DLD1 (cell line): Measurements from ENCODE around the gene FRG2.
"Not testable (repeated sequence)": the region's sequence is repeated elsewhere in the genome, so short reads cannot be mapped to it uniquely, and the experiment has no call there.

Experiments used
- in situ Hi-C: cut with HindIII; loops from 2 replicates; pipeline ENCODE4 v1.10.0; 2017; ENCODE audit warnings: low sequenced_read_pairs

Gene FRG2

GRCh38 chr4:190016369-190017289, 10.4 kb downstream of the FRG2 start:
- in situ Hi-C loops = no loop called here

GRCh38 chr4:190015538-190016368, 11.3 kb downstream of the FRG2 start:
- in situ Hi-C loops = no loop called here

- in situ Hi-C loops = no loop called here
Observed at GRCh38 chr4:190014771-190015537, 12.1 kb downstream of the FRG2 start.

GRCh38 chr4:189989941-189990340, 37.1 kb downstream of the FRG2 start:
- in situ Hi-C loops = not testable (repeated sequence)

DNA sequence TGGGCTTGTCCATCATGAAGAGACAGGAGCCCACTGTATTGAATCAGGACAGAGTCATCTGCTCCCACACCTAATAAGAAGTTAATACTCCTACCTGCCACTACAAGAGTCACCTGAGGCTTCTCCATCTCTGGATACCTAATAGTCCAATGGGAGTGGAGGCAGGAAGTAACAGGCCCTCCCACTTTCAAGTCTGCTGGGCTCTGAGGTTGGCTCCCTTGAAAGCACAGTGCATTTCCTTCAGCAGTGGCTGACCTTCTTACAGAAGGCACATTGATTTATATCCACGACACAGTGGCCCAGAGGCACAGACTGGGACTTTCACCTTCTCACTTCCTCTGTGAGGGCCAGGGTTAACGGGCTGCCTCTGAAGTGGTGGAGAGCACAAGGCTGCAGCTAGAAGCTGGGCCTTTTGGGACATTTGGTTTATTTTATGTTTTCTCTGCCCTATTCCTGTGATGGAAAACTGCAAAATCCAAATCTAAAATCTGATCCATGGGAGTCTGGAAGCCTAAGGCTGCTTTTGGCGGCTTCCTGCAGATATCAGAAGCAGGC, 38.1 kb downstream of the FRG2 start:
- in situ Hi-C loops = no loop called here

DNA sequence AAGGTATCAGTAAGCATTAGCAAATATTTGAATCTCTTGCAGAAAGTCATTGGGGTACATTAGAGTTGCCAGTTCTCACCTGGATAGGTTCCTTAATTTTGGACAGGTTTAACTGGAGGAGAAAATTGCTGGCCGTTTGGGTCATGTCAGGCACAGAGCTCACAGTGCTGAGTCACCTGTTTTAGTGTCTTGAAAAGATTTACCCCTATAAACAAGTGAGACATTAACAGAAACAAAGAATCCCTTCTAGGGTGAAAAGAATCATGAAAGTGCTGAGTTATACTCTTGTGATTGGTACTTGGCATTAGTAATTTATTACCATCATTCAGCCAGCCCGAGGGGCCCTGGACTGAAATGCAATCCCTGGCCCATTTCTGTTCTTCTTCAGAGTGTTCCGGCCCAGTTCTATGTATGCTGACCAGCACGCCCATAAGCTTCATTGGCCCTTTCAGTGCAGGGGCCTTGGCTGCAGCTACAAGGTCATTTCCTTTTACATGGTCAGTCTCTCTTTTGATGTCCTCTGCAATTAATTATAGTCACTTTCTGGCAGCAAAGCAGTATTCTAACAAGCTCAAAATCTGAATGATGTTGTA, 41.3 kb downstream of the FRG2 start:
- in situ Hi-C loops = not testable (repeated sequence)

GRCh38 chr4:189984661-189985060, 42.4 kb downstream of the FRG2 start:
- in situ Hi-C loops = not testable (repeated sequence)

DNA sequence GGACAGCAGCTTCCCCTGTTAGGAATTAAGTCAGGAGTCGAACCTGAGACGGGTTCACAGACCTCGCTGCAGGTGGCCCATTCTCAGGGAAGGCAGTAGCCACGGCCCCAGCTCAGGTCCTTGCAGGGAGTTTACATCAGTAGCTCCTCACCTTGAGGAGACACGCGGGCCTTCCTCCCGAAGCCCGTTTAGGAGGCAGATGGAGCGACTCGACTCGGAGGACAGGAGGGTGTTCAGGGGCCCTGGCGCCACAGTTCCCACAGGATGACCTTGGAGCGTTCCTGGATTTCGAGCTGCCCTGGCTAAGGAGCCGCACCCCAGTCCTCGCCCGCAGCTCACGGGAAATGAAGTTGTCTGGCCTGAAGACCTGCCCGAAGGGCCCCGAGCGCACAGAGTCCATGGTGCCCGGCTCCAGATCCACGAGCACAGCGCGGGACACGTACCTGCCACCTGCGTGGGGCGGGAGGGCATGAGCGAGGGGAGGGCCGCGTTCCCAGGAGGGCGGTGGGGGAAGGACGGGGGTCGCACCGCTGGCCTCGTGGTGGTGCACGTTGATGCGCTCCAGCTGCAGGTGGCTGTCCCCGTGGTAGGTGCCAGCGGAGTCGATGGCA, 43.0 kb downstream of the FRG2 start:
- in situ Hi-C loops = not testable (repeated sequence)

- in situ Hi-C loops = no loop called here
Observed at GRCh38 chr4:189981970-189982369, 45.1 kb downstream of the FRG2 start.

- in situ Hi-C loops = not testable (repeated sequence)
Observed at GRCh38 chr4:189980292-189980691, 46.8 kb downstream of the FRG2 start.

DNA sequence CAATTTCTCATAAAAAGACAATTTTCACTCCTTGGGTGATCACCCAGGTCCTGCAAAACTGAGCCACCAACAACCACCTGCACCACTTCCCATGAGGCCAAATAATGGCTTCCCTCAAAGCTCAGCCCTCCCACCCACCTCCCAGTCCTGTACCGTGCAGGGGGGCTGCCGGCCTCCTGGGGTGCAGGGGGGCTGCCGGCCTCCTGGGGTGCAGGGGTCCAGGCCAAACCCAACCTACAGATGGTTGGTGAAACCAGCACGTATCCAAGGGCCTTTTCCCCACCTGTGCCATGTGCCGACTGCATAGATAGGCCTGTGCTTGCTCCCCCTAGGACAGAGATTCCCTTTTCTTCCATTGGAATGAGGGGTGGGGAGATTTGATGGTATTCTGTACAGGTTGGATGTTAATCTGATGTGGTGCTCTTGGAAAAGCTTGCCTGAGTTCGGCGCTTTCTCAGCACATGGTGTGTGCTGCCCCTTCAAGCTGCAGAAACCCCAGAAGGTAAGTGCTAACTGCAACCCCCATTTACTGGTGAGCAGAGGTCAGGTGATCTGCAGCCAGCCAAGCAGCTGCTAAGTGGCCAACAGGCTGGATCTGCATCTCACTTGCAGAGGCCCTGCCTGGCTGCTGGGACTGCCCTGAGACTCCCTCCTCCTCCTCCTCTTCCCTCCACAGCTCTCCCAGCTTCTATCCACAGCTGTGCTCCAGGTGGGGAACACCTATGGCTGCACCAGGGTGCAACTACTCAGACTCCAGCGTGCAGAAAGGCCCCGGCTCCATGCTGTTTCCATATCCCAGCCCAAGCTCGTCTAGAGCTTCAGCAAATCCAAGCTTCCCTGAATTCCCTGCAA, 47.6 kb downstream of the FRG2 start:
- in situ Hi-C loops = no loop called here
